Endothelial cell of umbilical vein (primary cell): ENCODE measurements around the gene TRAPPC12. TPM values are rescaled to one million over a fixed set of nuclear protein-coding genes. Genes with fewer than 3 reads are reported as not detected.

Experiments used
- BruUV-seq: library from RNA; stranded (reverse); fragments of 400-500 nt; replicated peaks from 2 replicates; lab custom pipeline; 2021; lab: Mats Ljungman, UMichigan
- CTCF ChIA-PET: fragments of 300-600, 350-600 bp; sonication (Branson Sonifier 250); formaldehyde crosslinking; loops from one replicate; lab custom pipeline; 2021; ENCODE audit warnings: antibody characterized with exemption, inconsistent platforms; lab: Charles Lee
- POLR2A ChIA-PET: fragments of 300-600, 350-600 bp; sonication (Branson Sonifier 250); formaldehyde crosslinking; loops from one replicate; lab custom pipeline; 2021; ENCODE audit warnings: antibody characterized with exemption, inconsistent platforms; lab: Charles Lee
- DNase-seq: peaks from one replicate; pipeline ENCODE4 v3.0.0-alpha.2; 2011; ENCODE audit warnings: low read depth, low spot score
- FAIRE-seq: peaks from 2 replicates; lab custom pipeline; 2011; peaks lifted over from hg19 to GRCh38; lab: Jason Lieb, UNC
- H2AFZ ChIP-seq: 2 replicates; pipeline ENCODE4 v1.6.0; 2012; ENCODE audit warnings: low read depth, low read length, control low read depth, inconsistent platforms
- H3K27ac ChIP-seq: 2 replicates; pipeline ENCODE4 v1.5.1; 2011; ENCODE audit warnings: low read depth, mild to moderate bottlenecking, control low read depth, low read length, moderate library complexity; ENCODE audit not compliant: insufficient read depth
- H3K27me3 ChIP-seq, 2 experiments: 2 replicates each; pipeline versions ENCODE4 v1.6.0 to v1.6.1; 2011; ENCODE audit warnings: low read length in 2 of 2, mixed read lengths in 1 of 2; ENCODE audit not compliant: control insufficient read depth in 2 of 2, insufficient read depth in 2 of 2
- H3K36me3 ChIP-seq, 2 experiments: 2 replicates in 1 of 2; 3 replicates in 1 of 2; pipeline ENCODE4 v1.5.1; 2011; ENCODE audit warnings: low read length in 2 of 2, mild to moderate bottlenecking in 1 of 2, moderate library complexity in 1 of 2; ENCODE audit not compliant: control insufficient read depth in 2 of 2, insufficient read depth in 2 of 2; ENCODE audit errors: extremely low read depth in 1 of 2
- H3K4me1 ChIP-seq: 3 replicates; pipeline ENCODE4 v1.5.1; 2011; ENCODE audit warnings: mild to moderate bottlenecking, low read length; ENCODE audit not compliant: control insufficient read depth, insufficient read depth; ENCODE audit errors: extremely low read depth
- H3K4me2 ChIP-seq: 2 replicates; pipeline ENCODE4 v1.6.1; 2011; ENCODE audit warnings: low read length, control low read depth, mixed read lengths; ENCODE audit not compliant: insufficient read depth
- H3K4me3 ChIP-seq, 3 experiments: fragments of 200-600 bp in 1 of 3; sonication (generic), shearing (Covaris generic) in 1 of 3; replicated peaks in 1 of 3; 2 replicates each; pipeline ENCODE4 v1.5.1; 2011 to 2016; ENCODE audit warnings: control low read depth in 3 of 3, low read length in 3 of 3, mild to moderate bottlenecking in 2 of 3, inconsistent platforms in 1 of 3, low read depth in 1 of 3, moderate library complexity in 1 of 3; ENCODE audit not compliant: insufficient read depth in 1 of 3
- H3K79me2 ChIP-seq: 2 replicates; pipeline ENCODE4 v1.6.0; 2012; ENCODE audit warnings: low read length, inconsistent platforms; ENCODE audit not compliant: control insufficient read depth, insufficient read depth
- H3K9ac ChIP-seq: replicated peaks from 2 replicates; pipeline ENCODE3; 2011; ENCODE audit warnings: low read length, control low read depth; ENCODE audit not compliant: insufficient read depth; ENCODE audit errors: extremely low read depth
- H3K9me1 ChIP-seq: replicated peaks from 3 replicates; pipeline ENCODE4 v1.6.0; 2011; ENCODE audit warnings: mild to moderate bottlenecking, low read length; ENCODE audit not compliant: control insufficient read depth, insufficient read depth; ENCODE audit errors: extremely low read depth
- H3K9me3 ChIP-seq: replicated peaks from 2 replicates; pipeline ENCODE4 v1.5.1; 2012; ENCODE audit warnings: low read length, inconsistent platforms; ENCODE audit not compliant: control insufficient read depth, insufficient read depth
- H4K20me1 ChIP-seq: replicated peaks from 2 replicates; pipeline ENCODE3; 2011; ENCODE audit warnings: mild to moderate bottlenecking, low read length; ENCODE audit not compliant: control insufficient read depth, insufficient read depth; ENCODE audit errors: extremely low read depth
- EZH2 ChIP-seq: IDR thresholded peaks from 2 replicates; pipeline ENCODE4 v1.6.1; 2012; ENCODE audit warnings: borderline replicate concordance, low read depth, mild to moderate bottlenecking, moderate library complexity, low read length, inconsistent platforms; ENCODE audit not compliant: severe bottlenecking
- GATA2 ChIP-seq: IDR thresholded peaks from 2 replicates; pipeline ENCODE4 v1.7.0; 2011; ENCODE audit warnings: low read depth, mild to moderate bottlenecking, moderate library complexity, mixed read lengths, low read length; ENCODE audit not compliant: insufficient read length, insufficient read depth
- POLR2A ChIP-seq: IDR thresholded peaks from 2 replicates; pipeline ENCODE4 v1.6.1; 2012; ENCODE audit warnings: low read depth, mild to moderate bottlenecking, control low read depth, low read length
- dilution Hi-C: fragments of 300-500 bp; cut with MboI; formaldehyde crosslinking; loops from one replicate; pipeline ENCODE4 v1.15.0; 2019; ENCODE audit warnings: low sequenced_read_pairs; ENCODE audit not compliant: extremely low pct_ligation_motif_present
- intact Hi-C: fragments of 100-400 bp; cut with micrococcal nuclease; formaldehyde crosslinking; loops from one replicate; pipeline ENCODE4 v1.10.0; 2022
- polyA plus RNA-seq, 4 experiments: library from polyadenylated mRNA; depleted of rRNA in 3 of 4; stranded (reverse) in 3 of 4; unstranded in 1 of 4; fragments of >200 nt; gene quantifications; 2 replicates each; pipeline versions ENCODE4 v1.2.1 to v1.2.3, GENCODE V29; 2011 to 2012; ENCODE audit warnings: missing spikeins in 1 of 4
- total RNA-seq: library from RNA; stranded (reverse); gene quantifications from 2 replicates; pipeline ENCODE4 v1.2.3, GENCODE V29; 2021
- TF ChIP-seq, protein P1 (sequence below), 2 donors: IDR thresholded peaks; 1 replicate in 1 of 2; 2 replicates in 1 of 2; pipeline ENCODE4 v1.5.1; 2011; ENCODE audit warnings: low read length in 2 of 2, mild to moderate bottlenecking in 2 of 2, moderate library complexity in 2 of 2, control low read depth in 1 of 2, inconsistent platforms in 1 of 2, low read depth in 1 of 2; ENCODE audit not compliant: insufficient read depth in 1 of 2; ENCODE audit errors: extremely low read depth in 1 of 2

TRAPPC12 gene
- total and polyA plus RNA-seq, 2 donors (not counting 3 experiments of a cell fraction or from before 2014, with no cell fraction given): 47.5 to 81.5 TPM

- CTCF ChIA-PET: interaction anchor here (1.4 to 3.9 kb wide), 2 partner anchors 9 to 37 kb away, joined by 3 to 72 read pairs; no protein-coding TSS in a partner anchor
Observed at GRCh38 chr2:3460156-3460555, 80.7 kb downstream of the TRAPPC12 start.

More at GRCh38 chr2:3460156-3460555, 80.7 kb downstream of the TRAPPC12 start:
- intact Hi-C loops: loop anchor here (5.0 kb wide), 1 partner anchor 83 kb away; the partner anchor contains the start of genes EIPR1 and TRAPPC12
- H2AFZ ChIP-seq: no peak overlapping the region
- no peak overlapping the region for H3K4me3 ChIP-seq
- H3K9me3 ChIP-seq: no peaks in the 10 kb centered on the region
- BruUV-seq: no TSS peak
- peaks cover 2 to 12% of the 10 kb centered on the region in 2 experiments for H3K36me3 ChIP-seq
- FAIRE-seq (no peak), DNase-seq (no peak)
- no peaks in the 10 kb centered on the region for H3K79me2 ChIP-seq
- dilution Hi-C loops: no loop called here
- no peak overlapping the region for H3K4me2 ChIP-seq
- POLR2A ChIA-PET: no interaction called here
- H4K20me1 ChIP-seq: no peaks in the 10 kb centered on the region
- H3K27me3 ChIP-seq: no peaks in the 10 kb centered on the region
- TF ChIP-seq, protein P1, sequence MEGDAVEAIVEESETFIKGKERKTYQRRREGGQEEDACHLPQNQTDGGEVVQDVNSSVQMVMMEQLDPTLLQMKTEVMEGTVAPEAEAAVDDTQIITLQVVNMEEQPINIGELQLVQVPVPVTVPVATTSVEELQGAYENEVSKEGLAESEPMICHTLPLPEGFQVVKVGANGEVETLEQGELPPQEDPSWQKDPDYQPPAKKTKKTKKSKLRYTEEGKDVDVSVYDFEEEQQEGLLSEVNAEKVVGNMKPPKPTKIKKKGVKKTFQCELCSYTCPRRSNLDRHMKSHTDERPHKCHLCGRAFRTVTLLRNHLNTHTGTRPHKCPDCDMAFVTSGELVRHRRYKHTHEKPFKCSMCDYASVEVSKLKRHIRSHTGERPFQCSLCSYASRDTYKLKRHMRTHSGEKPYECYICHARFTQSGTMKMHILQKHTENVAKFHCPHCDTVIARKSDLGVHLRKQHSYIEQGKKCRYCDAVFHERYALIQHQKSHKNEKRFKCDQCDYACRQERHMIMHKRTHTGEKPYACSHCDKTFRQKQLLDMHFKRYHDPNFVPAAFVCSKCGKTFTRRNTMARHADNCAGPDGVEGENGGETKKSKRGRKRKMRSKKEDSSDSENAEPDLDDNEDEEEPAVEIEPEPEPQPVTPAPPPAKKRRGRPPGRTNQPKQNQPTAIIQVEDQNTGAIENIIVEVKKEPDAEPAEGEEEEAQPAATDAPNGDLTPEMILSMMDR (IDR thresholded peaks at IDR 0.05; ENCODE audit: extremely low read depth in 1 of 2, insufficient read depth in 1 of 2, low read depth in 1 of 2, low read length in 2 of 2): no peak
- no peak for TF ChIP-seq GATA2
- no peak for TF ChIP-seq POLR2A
- TF ChIP-seq EZH2: no peak
- no peaks in the 10 kb centered on the region for H3K9me1 ChIP-seq
- H3K9ac ChIP-seq: no peak overlapping the region
- no peaks in the 10 kb centered on the region for H3K4me1 ChIP-seq
- H3K27ac ChIP-seq: no peak overlapping the region
